Left renal pelvis (tissue), 4 donors: Measurements from ENCODE around the gene CLMN. TPM values are rescaled to one million over a fixed set of nuclear protein-coding genes. Genes with fewer than 3 reads are reported as not detected.
A peak's percentile ranks its signal among the peaks of the same experiment; 100 is the strongest.
"Not testable (repeated sequence)": the region's sequence is repeated elsewhere in the genome, so short reads cannot be mapped to it uniquely, and the experiment has no call there.

Experiments used
- DNase-seq, 4 donors: peaks; one replicate each; pipeline ENCODE4 v3.0.0-alpha.2; 2013; ENCODE audit warnings: low read depth in 4 of 4, low spot score in 3 of 4
- polyA plus RNA-seq, 4 donors: library from polyadenylated mRNA; unstranded; fragments of 120-200 nt; gene quantifications; one replicate each; pipeline ENCODE4 v1.2.1, GENCODE V29; 2013; ENCODE audit not compliant: insufficient read length in 4 of 4

Gene CLMN
- polyA plus RNA-seq, 4 donors, result 8.9 to 30.7 (median 27.5) TPM

DNA sequence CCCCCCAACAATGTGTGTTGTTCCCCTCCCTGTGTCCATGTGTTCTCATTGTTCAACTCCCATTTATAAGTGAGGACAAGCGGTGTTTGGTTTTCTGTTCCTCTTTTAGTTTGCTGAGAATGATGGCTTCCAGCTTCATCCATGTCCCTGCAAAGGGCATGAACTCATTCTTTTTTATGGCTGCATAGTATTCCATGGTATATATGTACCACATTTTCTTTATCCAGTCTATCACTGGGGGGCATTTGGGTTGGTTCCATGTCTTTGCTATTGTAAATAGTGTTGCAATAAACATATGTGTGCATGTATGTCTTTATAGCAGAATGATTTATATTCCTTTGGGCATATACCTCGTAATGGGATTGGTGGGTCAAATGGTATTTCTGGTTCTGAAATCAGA lies 118.0 kb downstream of the CLMN start:
- not testable (repeated sequence) for DNase-seq

DNA sequence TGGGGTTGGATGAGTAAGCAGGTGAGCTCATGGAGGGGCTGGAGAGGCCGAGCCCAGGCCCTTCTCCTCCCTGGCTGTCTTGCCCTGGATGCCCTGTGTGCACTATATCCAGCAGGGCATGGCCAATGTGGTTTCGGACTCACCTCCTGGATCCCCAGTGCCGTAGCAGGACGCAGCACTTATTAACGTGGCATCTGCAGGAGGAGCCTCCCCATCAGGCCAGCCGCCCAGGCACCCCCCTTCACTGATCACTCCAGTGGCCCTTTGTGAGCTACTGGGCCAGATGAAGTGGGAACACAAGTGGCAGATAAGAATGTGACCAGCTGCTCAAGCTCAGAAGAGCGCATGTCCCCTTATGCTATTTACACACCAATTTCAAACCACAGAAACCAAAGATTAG lies 119.3 kb downstream of the CLMN start:
- no peak for DNase-seq

DNA sequence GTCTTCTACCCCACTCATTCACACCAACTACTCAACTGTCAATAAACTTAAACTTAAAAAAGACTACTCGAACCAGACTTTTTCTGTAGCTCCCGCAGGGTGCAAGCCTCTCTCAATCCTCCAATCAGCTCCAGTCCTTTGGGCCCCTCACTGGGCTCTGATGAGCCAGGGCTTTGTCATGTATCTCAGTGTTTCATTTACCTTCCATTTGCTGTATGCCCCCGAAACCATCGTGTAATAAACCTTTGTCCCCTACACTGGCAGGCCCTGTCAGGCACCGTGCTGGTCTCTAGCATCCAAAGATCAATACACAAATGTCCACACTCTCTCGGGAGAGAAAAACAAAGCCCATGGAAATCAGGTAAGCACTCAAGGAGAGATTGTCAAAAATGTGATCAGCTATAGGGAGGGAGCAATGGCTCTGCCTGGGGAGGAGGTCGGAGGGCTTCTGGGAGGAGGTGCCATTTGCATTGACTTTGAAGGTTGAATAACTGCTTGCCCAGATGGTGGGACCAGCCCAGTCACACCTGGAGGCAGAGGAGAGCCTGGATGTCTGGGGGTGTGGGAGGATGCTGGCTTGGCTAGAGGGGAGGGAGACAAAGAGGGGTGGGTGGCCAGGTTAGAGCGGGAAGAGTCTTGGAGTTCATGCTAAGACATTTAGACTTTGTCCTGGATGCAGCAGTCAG lies 120.3 kb downstream of the CLMN start:
- DNase-seq, result no peak

DNA sequence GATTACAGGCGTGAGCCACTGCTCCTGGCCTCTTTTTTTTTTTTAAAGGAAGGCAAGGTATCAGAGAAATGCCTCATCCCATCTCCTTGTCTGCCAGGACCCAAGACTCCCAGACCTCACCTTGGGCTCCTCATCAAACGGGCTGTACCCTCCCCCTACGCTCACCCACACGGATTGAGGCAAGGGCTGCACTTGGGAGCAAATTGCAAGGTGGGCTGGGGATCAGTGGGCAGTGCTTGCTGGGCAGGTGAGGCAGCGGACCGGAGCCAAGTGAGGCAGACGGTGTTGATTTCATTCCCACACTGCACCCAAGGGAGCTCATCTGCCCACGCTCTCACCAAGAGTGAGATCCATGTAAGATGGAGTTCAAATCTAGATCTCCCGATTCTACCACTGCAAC lies 121.4 kb downstream of the CLMN start:
- no peak for DNase-seq

DNA sequence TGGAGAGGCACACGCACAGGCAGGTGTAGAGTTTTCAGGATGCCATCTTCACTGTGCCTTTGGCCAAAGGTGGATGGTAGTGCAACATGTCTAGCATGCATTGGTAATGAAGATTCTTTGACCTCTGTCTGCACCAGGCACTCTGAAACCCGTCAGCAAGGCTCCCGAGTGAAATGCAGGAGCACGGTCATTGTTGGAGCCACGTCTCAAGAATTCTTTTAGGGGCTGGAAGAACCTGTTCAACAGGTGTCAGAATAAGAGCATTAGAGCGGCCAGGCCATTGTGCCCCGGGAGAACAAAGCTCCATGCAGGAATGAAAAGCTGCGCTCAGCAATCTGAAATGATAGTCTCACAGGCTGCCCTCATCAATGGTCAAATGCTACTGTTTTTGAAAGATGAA lies 122.2 kb downstream of the CLMN start:
- DNase-seq, result peak in 1 of 4 donors; percentile 45

DNA sequence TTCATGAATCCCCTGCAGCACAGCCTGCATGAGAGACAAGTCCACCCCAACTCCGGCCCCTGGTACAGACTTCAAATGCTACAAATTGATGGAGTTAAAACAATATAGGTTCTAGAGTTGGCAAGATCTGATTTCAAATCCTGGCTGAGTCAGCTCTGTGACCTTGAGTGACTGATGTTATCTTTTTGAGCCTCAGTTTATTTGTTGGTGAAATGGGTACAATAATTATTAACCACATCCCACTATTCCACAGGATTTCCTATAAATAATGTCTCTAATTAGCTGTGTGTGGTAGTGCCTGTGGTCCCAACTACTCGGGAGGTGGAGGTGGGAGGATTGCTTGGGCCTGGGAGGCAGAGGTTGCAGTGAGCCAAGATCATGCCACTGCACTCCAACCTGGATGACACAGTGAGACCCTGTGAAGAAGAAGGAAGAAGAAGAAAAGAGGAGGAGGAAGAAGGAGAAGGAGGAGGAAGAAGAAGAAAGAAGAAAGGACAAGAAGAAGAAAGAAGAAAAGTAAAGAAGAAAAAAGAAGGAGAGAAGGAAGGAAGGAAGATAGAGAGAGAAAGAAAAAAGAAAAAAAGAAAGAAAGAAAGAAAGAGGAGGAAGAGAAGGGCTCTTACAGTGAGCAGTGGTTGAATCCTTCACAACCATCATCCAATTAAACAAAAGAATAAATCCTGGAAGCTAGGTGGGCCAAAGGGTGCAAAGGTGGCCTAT lies 122.7 kb downstream of the CLMN start:
- no peak for DNase-seq

DNA sequence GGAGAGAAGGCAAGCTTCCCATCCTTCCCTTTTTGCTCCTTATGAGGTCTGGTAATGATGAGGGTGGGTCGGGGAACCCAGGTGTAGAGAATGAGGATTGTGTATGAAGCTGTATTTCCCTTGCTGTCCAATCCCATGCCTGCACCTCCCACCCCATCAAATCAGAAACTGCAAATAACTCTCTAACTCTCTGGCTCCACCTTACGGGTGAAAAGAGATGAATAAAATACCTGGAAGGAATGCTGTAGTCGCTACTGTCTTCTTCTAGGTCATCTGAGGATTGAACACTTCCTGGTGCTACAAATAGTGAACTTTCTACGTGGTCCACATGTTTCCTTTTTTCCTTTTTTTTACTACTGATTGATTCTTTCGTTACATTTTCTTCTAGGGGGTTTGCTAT lies 123.4 kb downstream of the CLMN start:
- DNase-seq, result no peak

DNA sequence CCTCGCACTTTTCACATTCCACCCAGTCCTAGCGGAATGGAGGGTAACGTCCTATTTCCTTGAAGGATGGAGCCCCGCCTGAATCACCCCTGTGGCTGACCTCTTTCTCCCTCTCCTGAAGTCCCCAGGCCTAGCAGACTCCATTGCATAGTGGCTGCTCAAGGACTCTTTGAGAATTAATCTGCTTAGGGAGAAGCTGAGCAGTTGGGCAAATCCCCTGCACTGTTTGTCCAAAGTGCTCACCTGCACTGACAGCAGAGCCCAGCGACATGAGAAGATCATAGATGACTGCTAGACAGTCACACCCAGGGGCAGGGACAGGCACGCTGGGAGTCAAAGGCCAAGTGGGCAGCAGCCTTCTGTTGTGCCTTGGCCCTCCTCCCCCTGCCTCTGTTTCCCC lies 124.7 kb downstream of the CLMN start:
- no peak for DNase-seq

DNA sequence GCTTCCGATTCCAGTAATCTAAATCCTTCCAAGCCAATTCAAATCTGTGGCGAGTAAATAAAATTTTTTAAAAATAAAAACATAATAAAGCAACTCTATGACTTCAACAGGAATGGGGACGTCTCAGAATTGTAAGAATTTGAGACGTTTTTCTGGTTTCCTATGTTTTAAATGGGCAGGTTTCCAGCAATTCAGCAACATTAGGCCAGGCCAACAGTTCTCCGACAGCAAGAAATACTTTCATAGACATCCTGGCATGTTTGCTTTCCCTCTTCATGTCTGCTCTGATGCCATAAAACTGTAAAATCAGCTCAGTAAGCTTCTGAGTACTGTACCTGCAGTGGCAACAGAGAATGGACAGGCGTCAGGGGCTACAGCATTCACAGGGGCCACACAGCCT lies 126.6 kb downstream of the CLMN start:
- DNase-seq, result no peak

DNA sequence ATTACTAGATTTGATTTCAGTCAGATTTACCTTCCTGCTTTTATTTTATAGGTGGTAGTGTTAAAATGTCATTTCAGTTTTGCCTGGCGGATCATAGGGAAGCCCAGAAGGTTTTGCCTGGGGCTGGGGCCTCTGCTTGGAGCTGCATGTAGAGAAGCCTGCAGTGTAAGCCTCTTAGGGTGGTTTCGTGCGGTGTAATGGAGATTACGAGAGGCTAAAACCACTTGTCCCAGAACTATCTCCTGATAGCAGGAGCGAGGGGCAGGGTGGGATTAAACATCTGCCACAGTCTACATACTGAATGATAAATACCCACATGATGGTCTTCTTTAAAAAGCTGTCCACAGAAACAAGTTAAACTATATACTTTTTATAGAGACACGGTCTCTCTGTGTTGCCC lies 127.4 kb downstream of the CLMN start:
- no peak for DNase-seq

DNA sequence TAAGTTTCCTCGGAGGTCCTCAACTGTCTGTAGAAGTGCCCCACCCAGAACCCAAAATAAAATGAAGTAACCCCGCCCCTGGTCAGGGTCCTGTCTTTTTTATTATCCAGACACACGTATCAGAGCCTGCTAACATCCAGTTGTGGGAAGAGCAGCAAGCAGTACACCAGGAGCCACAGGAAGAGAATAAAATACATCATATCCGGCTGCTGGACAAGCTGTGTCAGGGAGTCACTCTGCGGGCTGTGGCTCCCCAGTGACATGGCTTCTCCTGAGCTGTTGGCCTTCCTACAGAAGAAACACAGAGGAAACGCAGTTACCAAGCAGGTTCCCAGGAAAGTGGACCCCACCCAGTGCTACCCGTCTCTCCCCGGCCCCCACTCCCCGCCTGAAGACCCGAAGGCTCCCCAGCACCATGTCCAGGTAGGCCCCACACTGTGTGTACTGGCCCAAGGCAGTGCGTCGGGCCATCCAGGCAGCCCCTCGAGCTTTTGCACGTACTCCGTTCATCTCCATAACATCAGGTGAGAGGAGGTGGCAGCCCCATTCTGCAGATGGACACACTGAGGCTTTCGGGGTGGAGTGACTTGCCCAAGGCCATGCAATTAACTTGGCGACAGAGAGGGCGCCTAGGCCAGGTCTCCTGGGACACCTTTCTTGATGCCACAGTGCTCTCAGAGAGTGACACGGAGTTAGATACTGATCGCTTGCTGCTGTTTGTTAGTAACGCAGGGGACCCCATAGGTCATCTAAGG lies 128.1 kb downstream of the CLMN start:
- no peak for DNase-seq

DNA sequence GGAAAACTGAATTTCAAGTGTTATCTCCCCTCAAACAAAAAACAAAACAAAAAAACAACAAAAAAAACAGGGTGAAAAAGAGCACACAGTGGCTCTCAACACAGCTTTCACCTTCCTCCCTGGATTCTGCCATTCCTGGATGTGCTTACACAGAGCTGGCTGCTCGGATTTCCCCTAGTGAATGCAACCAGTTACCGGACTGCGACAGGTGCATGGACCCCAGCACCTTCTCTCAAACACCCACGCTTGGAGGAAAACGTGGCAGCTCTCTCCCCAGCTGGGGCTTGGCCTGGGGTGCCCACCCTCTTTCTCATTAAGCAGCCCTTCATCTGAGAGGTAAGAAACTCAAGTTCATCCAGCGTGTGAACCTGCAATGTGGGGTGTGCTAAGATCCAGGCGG lies 128.9 kb downstream of the CLMN start:
- no peak for DNase-seq

DNA sequence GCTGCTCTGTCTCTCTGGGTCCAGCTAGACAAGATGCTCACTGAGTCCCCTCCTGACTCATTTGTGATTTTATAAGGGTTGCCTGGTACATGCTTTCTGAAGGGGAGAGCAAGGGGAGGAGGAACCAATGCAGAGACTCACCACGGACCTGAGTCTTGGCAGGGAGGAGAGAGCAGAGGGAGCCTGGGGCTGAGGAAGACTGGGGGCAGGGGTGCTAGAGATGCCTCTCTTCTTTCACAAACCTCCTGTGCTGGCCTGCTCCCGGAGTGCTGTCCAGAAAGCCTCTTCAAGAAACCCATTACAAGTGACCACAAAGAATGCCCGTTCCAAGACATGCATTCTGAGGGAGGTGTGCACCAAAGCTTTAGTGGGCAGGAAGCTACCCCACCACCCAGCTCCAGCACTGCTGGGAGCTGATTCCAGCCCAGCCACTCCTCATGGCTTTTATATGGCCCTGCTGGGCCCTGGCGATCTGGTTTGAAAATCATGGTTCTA lies 129.3 kb downstream of the CLMN start:
- DNase-seq, result no peak

DNA sequence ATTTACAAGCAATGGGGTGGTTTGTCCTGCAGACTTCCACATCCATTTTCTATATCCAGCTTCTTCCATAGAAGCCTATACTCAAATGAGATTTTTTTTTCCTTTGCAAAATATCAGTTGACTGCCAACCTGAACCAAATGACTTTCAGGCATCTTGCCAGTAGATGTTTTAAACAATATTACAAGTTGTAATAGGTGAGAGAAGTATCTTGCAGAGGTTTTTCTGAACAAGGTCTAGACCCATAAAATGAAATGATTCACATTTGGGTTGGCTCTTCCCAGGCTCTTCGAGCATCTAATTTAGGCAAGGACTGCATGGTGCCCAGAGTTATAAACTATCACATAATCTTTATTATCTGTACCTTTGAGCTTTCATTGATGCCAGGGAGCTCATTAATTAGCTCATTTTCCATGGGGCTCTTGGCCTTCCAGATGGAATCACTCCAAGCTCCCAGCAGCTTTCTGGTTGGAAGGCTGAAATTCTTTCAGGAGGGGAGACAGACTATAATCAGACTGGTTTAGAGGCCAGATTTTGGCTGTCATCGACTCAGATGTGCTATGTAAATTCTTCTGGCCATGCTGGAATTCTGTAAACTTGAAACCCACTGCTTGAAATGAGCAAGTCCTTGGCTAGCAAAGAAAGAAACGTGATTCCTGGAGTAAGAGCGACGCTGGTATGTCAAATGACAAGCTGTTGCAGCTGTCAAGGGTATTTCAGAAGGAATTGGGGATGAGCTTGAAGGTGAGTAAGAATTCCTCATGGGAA lies 130.2 kb downstream of the CLMN start:
- no peak for DNase-seq

DNA sequence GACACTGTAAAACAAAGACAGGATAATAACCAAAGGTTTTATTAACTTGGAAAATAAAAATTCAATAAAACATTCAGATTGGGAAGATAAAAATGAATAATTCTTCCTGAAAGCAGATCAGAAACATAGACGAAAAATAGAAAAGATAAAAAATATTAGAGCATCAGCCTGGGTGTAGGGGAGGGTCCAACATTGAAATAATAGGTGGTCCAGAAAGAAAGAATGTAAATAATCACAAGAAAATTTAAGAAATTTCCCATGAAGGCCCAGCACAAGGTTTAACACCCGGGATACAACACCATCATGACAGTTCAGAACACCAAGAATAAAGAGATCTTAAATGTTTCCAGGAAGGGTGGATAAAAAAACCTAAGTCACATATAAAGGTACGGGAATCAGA lies 131.3 kb downstream of the CLMN start:
- no peak for DNase-seq

DNA sequence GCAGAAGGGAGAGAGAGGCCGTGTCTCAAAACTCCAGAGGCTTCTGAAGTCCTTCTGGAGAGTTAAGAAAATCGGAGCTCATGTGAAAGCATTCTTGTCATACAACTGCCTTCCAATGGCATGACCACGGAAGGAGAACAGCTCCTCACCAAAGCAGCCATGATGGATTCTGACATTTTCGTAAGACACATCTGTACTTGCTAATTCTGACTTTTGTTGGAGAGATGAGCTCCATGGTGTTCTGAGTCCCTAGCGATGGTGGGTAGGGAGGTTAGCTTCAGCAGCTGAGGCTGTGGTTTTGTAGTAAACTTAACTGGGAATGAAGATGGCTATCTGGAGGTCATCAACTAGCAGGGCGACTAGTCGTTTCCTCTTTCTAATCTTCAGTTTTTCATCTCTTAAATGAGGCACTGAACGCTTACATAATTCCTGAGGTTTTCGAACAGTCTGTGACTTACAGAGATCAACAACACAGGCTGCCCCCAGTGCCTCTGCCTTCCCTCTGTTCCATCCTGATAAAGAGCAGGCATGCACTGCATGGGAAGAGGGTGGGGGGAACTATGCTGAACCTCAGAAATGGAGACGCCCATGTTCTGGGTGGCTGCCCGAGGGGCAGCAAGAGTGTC lies 133.8 kb downstream of the CLMN start:
- no peak for DNase-seq

DNA sequence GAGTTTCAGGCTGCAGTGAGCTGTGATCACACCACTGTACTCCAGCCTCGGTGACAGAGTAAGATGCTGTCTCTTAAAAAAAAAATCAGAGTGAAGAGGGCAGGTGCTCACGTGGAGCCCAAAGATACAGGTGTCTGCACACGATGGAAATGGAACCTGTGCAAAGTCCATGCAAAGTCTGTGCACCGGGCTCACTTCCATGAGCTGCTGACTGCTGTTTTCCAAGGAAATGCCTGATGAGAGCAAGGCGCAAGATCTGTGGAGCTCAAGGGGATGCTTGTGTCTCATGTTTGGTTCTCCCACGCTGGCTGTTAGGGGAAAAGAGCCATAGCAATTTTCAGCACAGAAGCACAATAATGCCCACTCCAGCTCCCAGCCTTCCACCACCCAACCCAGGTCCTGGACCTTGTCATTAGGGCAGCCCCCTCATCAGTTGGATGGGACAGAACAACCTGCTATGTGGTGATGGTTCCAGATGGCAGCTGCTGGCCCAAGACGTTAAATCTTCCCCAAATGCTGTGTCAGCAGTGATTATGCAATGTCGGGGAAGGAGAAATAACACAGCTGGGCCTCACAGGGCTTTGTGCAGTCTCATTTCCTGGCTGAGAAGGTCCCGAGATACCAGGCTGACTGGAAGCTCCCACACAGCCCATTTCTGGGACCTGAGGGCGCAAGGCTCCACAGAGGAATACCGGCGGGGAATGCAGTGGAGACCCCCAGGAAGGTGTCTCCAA lies 134.5 kb downstream of the CLMN start:
- DNase-seq, result peak in 2 of 4 donors; percentile 39 to 48

DNA sequence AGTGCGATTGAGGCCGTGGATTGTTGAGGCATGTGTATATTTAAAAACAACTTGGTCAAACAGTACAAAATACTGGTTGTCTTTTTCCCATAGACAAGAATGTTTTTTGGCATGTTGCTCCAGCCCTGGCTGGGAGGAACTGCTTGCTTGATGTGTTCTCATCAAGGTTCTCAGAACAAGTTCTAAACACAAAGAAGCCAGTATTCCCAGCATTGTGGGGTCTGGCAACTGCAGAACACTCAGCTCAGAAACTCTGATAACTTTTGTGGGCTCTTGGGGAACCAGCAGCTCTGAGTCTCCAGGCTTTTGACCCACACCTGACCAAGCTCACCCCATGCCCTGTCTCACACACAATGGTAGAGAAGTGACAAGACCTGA lies 135.3 kb downstream of the CLMN start:
- DNase-seq, result no peak

DNA sequence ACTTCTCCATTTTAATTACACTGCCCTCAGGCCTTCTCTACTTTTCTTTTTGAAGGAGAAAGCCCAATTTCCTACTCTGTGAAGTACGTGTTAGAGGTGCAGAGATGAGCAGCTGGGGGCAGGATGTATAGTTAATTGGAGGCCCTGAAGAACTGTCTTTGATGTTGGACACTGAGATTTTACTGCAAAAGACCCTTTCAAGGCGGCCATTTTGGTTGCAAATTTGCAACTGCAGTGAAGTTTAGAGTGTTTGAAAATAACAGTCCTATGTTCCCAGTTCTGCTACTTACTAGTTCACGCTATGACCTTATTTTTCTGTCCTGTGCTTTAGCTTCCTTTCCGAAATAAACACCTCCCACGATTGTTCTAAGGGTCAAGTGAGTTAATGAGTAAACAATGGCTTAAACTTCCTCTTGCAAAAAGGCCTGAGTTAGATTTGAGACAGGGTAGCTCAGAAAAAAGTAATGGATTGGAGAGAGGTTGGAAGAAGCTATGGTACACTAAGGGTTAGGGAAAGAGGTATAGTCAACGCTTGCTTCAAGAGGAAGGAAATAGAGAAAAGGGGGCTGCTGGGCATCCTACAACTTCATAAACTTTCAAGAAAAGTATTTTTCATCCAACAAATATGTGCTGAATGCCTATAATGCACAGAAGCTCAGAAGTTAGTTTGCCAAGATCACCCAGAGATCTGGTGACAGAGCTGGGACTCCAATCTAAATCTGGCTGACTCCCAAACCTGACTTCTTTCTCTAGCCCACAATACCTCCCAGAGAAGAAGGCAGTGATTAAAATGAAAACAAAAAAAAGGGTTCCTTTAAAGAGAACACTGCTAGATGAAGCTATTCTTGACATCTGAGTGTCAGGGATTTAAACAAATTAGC lies 135.9 kb downstream of the CLMN start:
- no peak for DNase-seq
